Fibroblast of lung (primary cell): Measurements from ENCODE around the gene HOXD11. TPM values are rescaled to one million over a fixed set of nuclear protein-coding genes. Genes with fewer than 3 reads are reported as not detected.

ENCODE experiments used
- DNase-seq, 2 donors: peaks; one replicate each; pipeline versions ENCODE4 v3.0.0 to v3.0.0-alpha.2; 2010; ENCODE audit warnings: low read depth in 2 of 2
- H2AFZ ChIP-seq: 2 replicates; pipeline ENCODE4 v1.5.1; 2012; ENCODE audit warnings: low read length, control low read depth, inconsistent platforms
- H3K27ac ChIP-seq: 2 replicates; pipeline ENCODE4 v1.5.1; 2011; ENCODE audit warnings: low read length, control low read depth; ENCODE audit not compliant: insufficient read depth
- H3K27me3 ChIP-seq: 2 replicates; pipeline ENCODE4 v1.5.1; 2011; ENCODE audit warnings: mild to moderate bottlenecking, low read length; ENCODE audit not compliant: control insufficient read depth, insufficient read depth
- H3K36me3 ChIP-seq: 2 replicates; pipeline ENCODE4 v1.5.1; 2011; ENCODE audit warnings: low read length; ENCODE audit not compliant: control insufficient read depth, insufficient read depth
- H3K4me1 ChIP-seq: 2 replicates; pipeline ENCODE4 v1.5.1; 2011; ENCODE audit warnings: low read length; ENCODE audit not compliant: control insufficient read depth, insufficient read depth; ENCODE audit errors: extremely low read depth
- H3K4me2 ChIP-seq: 2 replicates; pipeline ENCODE4 v1.5.1; 2011; ENCODE audit warnings: low read length, control low read depth; ENCODE audit not compliant: insufficient read depth; ENCODE audit errors: extremely low read depth
- H3K4me3 ChIP-seq, 4 experiments: fragments of 200-600 bp in 1 of 4; sonication (generic) in 1 of 4; replicated peaks in 1 of 4; 2 replicates each; pipeline ENCODE4 v1.5.1; 2011 to 2016; ENCODE audit warnings: low read length in 4 of 4, low read depth in 3 of 4, mild to moderate bottlenecking in 3 of 4, control low read depth in 2 of 4, inconsistent platforms in 1 of 4, mixed read lengths in 1 of 4; ENCODE audit not compliant: insufficient read depth in 1 of 4; ENCODE audit errors: control extremely low read depth in 1 of 4
- H3K79me2 ChIP-seq: 2 replicates; pipeline ENCODE4 v1.5.1; 2012; ENCODE audit warnings: mild to moderate bottlenecking, low read length, inconsistent platforms; ENCODE audit not compliant: control insufficient read depth, insufficient read depth
- H3K9ac ChIP-seq: 2 replicates; pipeline ENCODE4 v1.5.1; 2011; ENCODE audit warnings: mild to moderate bottlenecking, low read length, control low read depth; ENCODE audit not compliant: insufficient read depth
- H3K9me3 ChIP-seq: 2 replicates; pipeline ENCODE4 v1.5.1; 2012; ENCODE audit warnings: low read depth, low read length; ENCODE audit not compliant: control insufficient read depth, insufficient read depth
- H4K20me1 ChIP-seq: 2 replicates; pipeline ENCODE4 v1.5.1; 2011; ENCODE audit warnings: low read length; ENCODE audit not compliant: control insufficient read depth, insufficient read depth; ENCODE audit errors: extremely low read depth
- CTCF ChIP-seq, 2 donors: IDR thresholded peaks in 1 of 2; conservative IDR thresholded peaks in 1 of 2; 1 replicate in 1 of 2; 2 replicates in 1 of 2; pipeline ENCODE4 v1.5.1; 2011 to 2012; ENCODE audit warnings: low read length in 2 of 2, control low read depth in 1 of 2, inconsistent platforms in 1 of 2, low read depth in 1 of 2, mild to moderate bottlenecking in 1 of 2
- EZH2 ChIP-seq: IDR thresholded peaks from 2 replicates; pipeline ENCODE4 v1.5.1; 2012; ENCODE audit warnings: low read length, control low read depth, mild to moderate bottlenecking; ENCODE audit errors: missing control alignments
- polyA plus RNA-seq, 2 donors: library from polyadenylated mRNA; depleted of rRNA in 1 of 2; stranded (reverse) in 1 of 2; unstranded in 1 of 2; fragments of >200 nt; gene quantifications; 2 replicates each; pipeline ENCODE4 v1.2.1, GENCODE V29; 2011 to 2012; ENCODE audit warnings: missing spikeins in 1 of 2
- total RNA-seq: library from RNA; depleted of rRNA; stranded (reverse); fragments of >200 nt; gene quantifications from 2 replicates; pipeline ENCODE4 v1.2.1, GENCODE V29; 2014

HOXD11 gene
- total and polyA plus RNA-seq, 2 donors (not counting 1 experiment from before 2014, with no cell fraction given) = not detected

- Histone ChIP-seq H3K4me1 (no peaks in the 10 kb centered on the region), H3K36me3 (no peaks in the 10 kb centered on the region), H3K79me2 (no peaks in the 10 kb centered on the region), H3K9ac (no peak overlapping the region), H4K20me1 (no peaks in the 10 kb centered on the region), H3K27me3 (peaks cover 77% of the 10 kb centered on the region), H3K27ac (no peak overlapping the region), H3K4me3 (no peak overlapping the region), H3K4me2 (no peak overlapping the region), H2AFZ (no peak overlapping the region), H3K9me3 (no peaks in the 10 kb centered on the region)
- peak in 1 of 2 donors; percentile 22 for DNase-seq
- TF ChIP-seq CTCF (conservative IDR thresholded peaks at IDR 0.05 in 1 of 2, IDR thresholded peaks at IDR 0.05 in 1 of 2; ENCODE audit: low read depth in 1 of 2, low read length in 2 of 2) (peak; percentile 27 to 56), EZH2 (no peak)
Observed at GRCh38 chr2:176079831-176080539, 27.1 kb upstream of the HOXD11 start.

- Histone ChIP-seq H3K36me3 (no peaks in the 10 kb centered on the region), H3K27ac (no peak overlapping the region), H2AFZ (no peak overlapping the region), H3K4me1 (no peaks in the 10 kb centered on the region), H3K4me2 (no peak overlapping the region), H3K27me3 (peaks cover 82% of the 10 kb centered on the region), H3K79me2 (no peaks in the 10 kb centered on the region), H4K20me1 (no peaks in the 10 kb centered on the region), H3K9ac (no peak overlapping the region), H3K4me3 (no peak overlapping the region), H3K9me3 (no peaks in the 10 kb centered on the region)
- no peak for TF ChIP-seq CTCF (conservative IDR thresholded peaks at IDR 0.05 in 1 of 2, IDR thresholded peaks at IDR 0.05 in 1 of 2; ENCODE audit: low read depth in 1 of 2, low read length in 2 of 2)
- TF ChIP-seq EZH2 = peak; percentile 96
- no peak for DNase-seq
Observed at GRCh38 chr2:176080540-176081375, 26.3 kb upstream of the HOXD11 start.

GRCh38 chr2:176081376-176081836 is 25.7 kb upstream of the HOXD11 start:
- H3K9me3 ChIP-seq = no peaks in the 10 kb centered on the region
- TF ChIP-seq CTCF (conservative IDR thresholded peaks at IDR 0.05 in 1 of 2, IDR thresholded peaks at IDR 0.05 in 1 of 2; ENCODE audit: low read depth in 1 of 2, low read length in 2 of 2) (no peak), EZH2 (no peak)
- H3K27me3 ChIP-seq = peaks cover 82% of the 10 kb centered on the region
- H4K20me1 ChIP-seq = no peaks in the 10 kb centered on the region
- H3K79me2 ChIP-seq = no peaks in the 10 kb centered on the region
- no peak overlapping the region for H3K27ac ChIP-seq
- H3K36me3 ChIP-seq = no peaks in the 10 kb centered on the region
- no peak overlapping the region for H3K4me3 ChIP-seq
- H3K4me2 ChIP-seq = no peak overlapping the region
- no peaks in the 10 kb centered on the region for H3K4me1 ChIP-seq
- H3K9ac ChIP-seq = no peak overlapping the region
- no peak overlapping the region for H2AFZ ChIP-seq
- DNase-seq = peak in 1 of 2 donors; percentile 35
